K562 (cell line): ENCODE data around the gene CALM3. TPM values are rescaled to one million over a fixed set of nuclear protein-coding genes. Genes with fewer than 3 reads are reported as not detected.
A peak's percentile ranks its signal among the peaks of the same experiment; 100 is the strongest.

Source experiments
- ADNP ChIP-seq: fragments of 200-800 bp; sonication (Bioruptor generic); IDR thresholded peaks from 2 replicates; pipeline ENCODE4 v1.6.1; 2016; ENCODE audit warnings: missing genetic modification characterization, missing compliant biosample characterization
- CREM ChIP-seq: IDR thresholded peaks from 2 replicates; pipeline ENCODE4 v1.6.1; 2014; ENCODE audit warnings: antibody characterized with exemption, low read depth
- CTCF ChIP-seq, 3 experiments: IDR thresholded peaks in 2 of 3; conservative IDR thresholded peaks in 1 of 3; 2 replicates each; pipeline ENCODE4 v1.5.1; 2011 to 2012; ENCODE audit warnings: low read length in 3 of 3, mild to moderate bottlenecking in 3 of 3, control low read depth in 2 of 3, improper control_type of control experiment in 1 of 3, inconsistent platforms in 1 of 3, low read depth in 1 of 3, mixed read lengths in 1 of 3, moderate library complexity in 1 of 3; ENCODE audit not compliant: insufficient read depth in 2 of 3
- DNMT1 ChIP-seq: fragments of 450-650 bp; IDR thresholded peaks from 2 replicates; pipeline ENCODE4 v1.6.1; 2016; ENCODE audit warnings: antibody characterized with exemption, mild to moderate bottlenecking
- FOS ChIP-seq: IDR thresholded peaks from 3 replicates; pipeline ENCODE4 v1.6.1; 2011; ENCODE audit not compliant: insufficient read length; ENCODE audit errors: extremely low read depth
- HDAC8 ChIP-seq: fragments of 450-650 bp; IDR thresholded peaks from 2 replicates; pipeline ENCODE4 v1.6.1; 2016; ENCODE audit warnings: mild to moderate bottlenecking, missing genetic modification characterization, moderate library complexity, missing compliant biosample characterization
- MAFG ChIP-seq: fragments of 450-650 bp; conservative IDR thresholded peaks from 2 replicates; pipeline ENCODE4 v1.6.1; 2016; ENCODE audit warnings: missing genetic modification characterization, missing compliant biosample characterization
- PBX2 ChIP-seq, 2 experiments: IDR thresholded peaks in 1 of 2; conservative IDR thresholded peaks in 1 of 2; 2 replicates each; pipeline ENCODE4 v1.6.1; 2016; ENCODE audit warnings: low read depth in 2 of 2, mild to moderate bottlenecking in 1 of 2, missing compliant biosample characterization in 1 of 2, missing genetic modification characterization in 1 of 2, moderate library complexity in 1 of 2
- RREB1 ChIP-seq: fragments of 250-450 bp; sonication (Bioruptor Pico); IDR thresholded peaks from 2 replicates; pipeline ENCODE4 v1.4.0; 2020
- SAFB ChIP-seq: fragments of 200-400 bp; formaldehyde crosslinking; IDR thresholded peaks from 2 replicates; pipeline ENCODE4 v1.6.1; 2017; ENCODE audit warnings: low read depth, low read length, borderline replicate concordance
- SNIP1 ChIP-seq: fragments of 450-650 bp; IDR thresholded peaks from 2 replicates; pipeline ENCODE4 v1.7.1; 2017; ENCODE audit warnings: low read depth, mild to moderate bottlenecking
- TAF1 ChIP-seq: IDR thresholded peaks from 2 replicates; pipeline ENCODE4 v1.6.1; 2011; ENCODE audit warnings: mild to moderate bottlenecking, low read length, moderate library complexity; ENCODE audit not compliant: insufficient read depth, control insufficient read depth, severe bottlenecking; ENCODE audit errors: extremely low read depth
- TBL1XR1 ChIP-seq, 2 experiments: IDR thresholded peaks; 2 replicates each; pipeline ENCODE4 v1.6.1; 2012; ENCODE audit warnings: improper control_type of control experiment in 2 of 2, low read length in 2 of 2, mild to moderate bottlenecking in 1 of 2
- ZNF740 ChIP-seq, 3 experiments: fragments of 200-800 bp in 1 of 3; sonication (Bioruptor generic) in 1 of 3; sonication (generic) in 1 of 3; formaldehyde crosslinking in 1 of 3; IDR thresholded peaks; 2 replicates each; pipeline versions ENCODE4 v1.6.1 to v1.8.0; 2016 to 2022; ENCODE audit warnings: mild to moderate bottlenecking in 2 of 3, missing compliant biosample characterization in 2 of 3, missing genetic modification characterization in 2 of 3, missing genetic modification reagents in 1 of 3
- ZNF764 ChIP-seq: fragments of 250-450 bp; sonication (Bioruptor Pico); IDR thresholded peaks from 2 replicates; pipeline ENCODE4 v1.4.0; 2020; ENCODE audit warnings: low read depth, mild to moderate bottlenecking, moderate library complexity
- ZNF780A ChIP-seq: fragments of 250-450 bp; sonication (Bioruptor Pico); IDR thresholded peaks from 2 replicates; pipeline ENCODE4 v1.5.0; 2021; ENCODE audit warnings: mild to moderate bottlenecking
- polyA plus RNA-seq, 8 experiments: library from polyadenylated mRNA; depleted of rRNA in 4 of 8; stranded (reverse) in 5 of 8; unstranded in 3 of 8; fragments of >200 nt; fragmentation: Nextera tagmentation in 2 of 8; fragmentation: Illumina TruSeq in 1 of 8; extraction: Ambion mirVana in 2 of 8; extraction: Trizol in 1 of 8; gene quantifications; 2 replicates each; pipeline versions ENCODE4 v1.2.1 to v1.2.3, GENCODE V29; 2011 to 2014; ENCODE audit warnings: inconsistent platforms in 1 of 8, missing spikeins in 1 of 8
- total RNA-seq, 7 experiments: library from RNA; depleted of rRNA in 6 of 7; stranded (reverse); fragments of >200 nt in 6 of 7; fragmentation: Illumina TruSeq in 2 of 7; extraction: Trizol in 2 of 7; gene quantifications; 2 replicates each; pipeline versions ENCODE4 v1.2.1 to v1.2.3, GENCODE V29; 2011 to 2021; ENCODE audit warnings: low replicate concordance in 1 of 7

Gene CALM3
- total and polyA plus RNA-seq, 9 of the 15 experiments (the other 6 are each of a cell fraction or from before 2014, with no cell fraction given), result 34.6 to 350 (median 156) TPM

- TF ChIP-seq ZNF740 (CRISPR knock-in tag; IDR thresholded peaks at IDR 0.05) (peak; percentile 44; the same call in 1 of the 2 replicates), ZNF740 (tag; IDR thresholded peaks at IDR 0.05) (0 out of 4 replicates have a peak, but pooled peaks of 1 of the 2 experiments have one; percentile 36), RREB1 (CRISPR knock-in tag) (no peak), CREM (0 out of 2 replicates have a peak, but pooled peaks have one; percentile 3), HDAC8 (no peak), PBX2 (CRISPR knock-in tag; IDR thresholded peaks at IDR 0.05; ENCODE audit: low read depth) (no peak), PBX2 (tag; conservative IDR thresholded peaks at IDR 0.05; ENCODE audit: low read depth) (no peak), ADNP (tag) (peak; percentile 64; the same call in 1 of the 2 replicates), ZNF780A (CRISPR knock-in tag) (no peak), FOS (no peak), SNIP1 (no peak), CTCF (IDR thresholded peaks at IDR 0.05 in 2 of 3, conservative IDR thresholded peaks at IDR 0.05 in 1 of 3; ENCODE audit: insufficient read depth in 2 of 3, low read depth in 1 of 3, low read length in 3 of 3) (no peak), TAF1 (no peak), DNMT1 (no peak), TBL1XR1 (IDR thresholded peaks at IDR 0.05; ENCODE audit: low read length in 2 of 2) (no peak), SAFB (no peak), MAFG (peak; percentile 26; the same call in 1 of the 2 replicates), ZNF764 (CRISPR knock-in tag) (no peak)
Observed at GRCh38 chr19:46633130-46633529, 32.0 kb downstream of the CALM3 start (continued).
